B cell (primary cell): ENCODE measurements around the gene SLC25A21. TPM values are rescaled to one million over a fixed set of nuclear protein-coding genes. Genes with fewer than 3 reads are reported as not detected.

Experiments
- ATAC-seq: fragments of 200-7000 bp; cut with Tn5 transposase; one replicate; pipeline ENCODE4 v1.10.0; 2021; ENCODE audit warnings: low read depth, mild to moderate bottlenecking, moderate number of reproducible peaks, moderate library complexity
- CTCF ChIA-PET: fragments of 350-600 bp; sonication (Branson Sonifier 250); formaldehyde crosslinking; loops from one replicate; lab custom pipeline; 2021; ENCODE audit warnings: antibody characterized with exemption, inconsistent platforms; lab: Charles Lee
- POLR2A ChIA-PET: fragments of 350-600 bp; sonication (Branson Sonifier 250); formaldehyde crosslinking; loops from one replicate; lab custom pipeline; 2021; ENCODE audit warnings: antibody characterized with exemption; lab: Charles Lee
- DNase-seq: peaks from one replicate; pipeline ENCODE4 v3.0.0; 2013
- H2AFZ ChIP-seq: 2 replicates; pipeline ENCODE4 v1.6.1; 2012; ENCODE audit warnings: mild to moderate bottlenecking, low read depth, low read length; ENCODE audit not compliant: insufficient read depth, poor library complexity, severe bottlenecking
- H3K27ac ChIP-seq, 2 donors: 1 replicate in 1 of 2; 2 replicates in 1 of 2; pipeline ENCODE4 v1.5.1; 2012 to 2013; ENCODE audit warnings: low read length in 2 of 2, mild to moderate bottlenecking in 2 of 2, moderate library complexity in 1 of 2
- H3K27me3 ChIP-seq, 4 experiments: fragments of 200-600 bp in 1 of 4; sonication (generic) in 1 of 4; replicated peaks in 1 of 4; 1 replicate in 2 of 4; 2 replicates in 2 of 4; pipeline versions ENCODE4 v1.6.1 to v1.7.0; 2013 to 2016; ENCODE audit warnings: low read length in 3 of 4, mild to moderate bottlenecking in 2 of 4, mixed read lengths in 1 of 4, moderate library complexity in 1 of 4; ENCODE audit not compliant: insufficient read depth in 4 of 4, control insufficient read depth in 3 of 4; ENCODE audit errors: control extremely low read depth in 1 of 4
- H3K36me3 ChIP-seq, 2 experiments: replicated peaks in 1 of 2; 1 replicate in 1 of 2; 2 replicates in 1 of 2; pipeline versions ENCODE4 v1.6.1 to v1.7.1; 2013; ENCODE audit warnings: low read length in 1 of 2; ENCODE audit not compliant: insufficient read depth in 2 of 2, control insufficient read depth in 1 of 2; ENCODE audit errors: control extremely low read depth in 1 of 2, extremely low read depth in 1 of 2
- H3K4me1 ChIP-seq, 2 donors: fragments of 200-600 bp in 1 of 2; sonication (generic) in 1 of 2; 1 replicate in 1 of 2; 2 replicates in 1 of 2; pipeline versions ENCODE4 v1.5.1 to v1.6.1; 2013 to 2017; ENCODE audit warnings: low read length in 2 of 2; ENCODE audit not compliant: control insufficient read depth in 2 of 2, insufficient read depth in 2 of 2
- H3K4me2 ChIP-seq: replicated peaks from 2 replicates; pipeline ENCODE3; 2012; ENCODE audit warnings: mild to moderate bottlenecking, low read depth, low read length; ENCODE audit not compliant: poor library complexity, severe bottlenecking
- H3K4me3 ChIP-seq, 5 experiments: fragments of 200-600 bp in 1 of 5; sonication (generic) in 1 of 5; 1 replicate in 3 of 5; 2 replicates in 2 of 5; pipeline versions ENCODE4 v1.5.1 to v1.7.0; 2011 to 2016; ENCODE audit warnings: low read length in 4 of 5, mild to moderate bottlenecking in 4 of 5, low read depth in 2 of 5, control low read depth in 1 of 5, moderate library complexity in 1 of 5; ENCODE audit not compliant: insufficient read depth in 1 of 5; ENCODE audit errors: control extremely low read depth in 1 of 5, extremely low read depth in 1 of 5
- H3K79me2 ChIP-seq: fragments of 200-600 bp; sonication (generic); one replicate; pipeline ENCODE4 v1.6.0; 2016; ENCODE audit warnings: low read length; ENCODE audit not compliant: control insufficient read depth, insufficient read depth
- H3K9ac ChIP-seq: fragments of 200-600 bp; sonication (generic); 2 replicates; pipeline ENCODE4 v1.6.1; 2017; ENCODE audit warnings: mild to moderate bottlenecking, low read length, moderate library complexity
- H3K9me3 ChIP-seq, 3 donors: one replicate each; pipeline versions ENCODE4 v1.6.1 to v1.7.1; 2013; ENCODE audit warnings: low read length in 2 of 3; ENCODE audit not compliant: control insufficient read depth in 2 of 3, insufficient read depth in 1 of 3; ENCODE audit errors: control extremely low read depth in 1 of 3
- H4K20me1 ChIP-seq: 2 replicates; pipeline ENCODE4 v1.6.0; 2012; ENCODE audit warnings: mild to moderate bottlenecking, low read length; ENCODE audit not compliant: insufficient read depth, control insufficient read depth, poor library complexity, severe bottlenecking
- H3K27ac Mint-ChIP-seq: one replicate; pipeline ENCODE4 v1.8.0; 2021; ENCODE audit warnings: mixed read lengths
- H3K27me3 Mint-ChIP-seq: one replicate; pipeline ENCODE4 v1.8.0; 2021; ENCODE audit warnings: mixed read lengths
- H3K4me1 Mint-ChIP-seq: one replicate; pipeline ENCODE4 v1.8.0; 2021; ENCODE audit warnings: mixed read lengths
- H3K4me3 Mint-ChIP-seq: one replicate; pipeline ENCODE4 v1.8.0; 2021; ENCODE audit warnings: mixed read lengths
- H3K9me3 Mint-ChIP-seq: one replicate; pipeline ENCODE4 v1.8.0; 2022; ENCODE audit warnings: mixed read lengths; ENCODE audit not compliant: insufficient read depth
- CTCF ChIP-seq: fragments of 200-600 bp; IDR thresholded peaks from one replicate; pipeline ENCODE4 v1.8.0; 2022; ENCODE audit warnings: antibody characterized with exemption, mild to moderate bottlenecking
- EZH2 ChIP-seq: IDR thresholded peaks from 2 replicates; pipeline ENCODE4 v1.6.1; 2012; ENCODE audit warnings: borderline replicate concordance, low read depth, mild to moderate bottlenecking, moderate library complexity, low read length; ENCODE audit not compliant: insufficient read depth, poor library complexity, severe bottlenecking
- WGBS: methylation state at CpG from one replicate; pipeline ENCODE4 v1.1.5; 2013; ENCODE audit warnings: missing lambda C conversion rate; ENCODE audit not compliant: insufficient coverage; 5-methylcytosine and 5-hydroxymethylcytosine counted together
- intact Hi-C: fragments of 100-400 bp; cut with micrococcal nuclease; formaldehyde crosslinking; loops from one replicate; pipeline ENCODE4 v1.10.0; 2022
- polyA plus RNA-seq: library from polyadenylated mRNA; depleted of rRNA; stranded (reverse); fragments of >200 nt; gene quantifications from 2 replicates; pipeline ENCODE4 v1.2.3, GENCODE V29; 2012
- total RNA-seq, 2 donors: library from RNA; stranded (reverse); fragments of 120-200 nt in 1 of 2; gene quantifications; 1 replicate in 1 of 2; 2 replicates in 1 of 2; pipeline versions ENCODE4 v1.2.3 to v1.2.4, GENCODE V29; 2013 to 2022

The SLC25A21 gene
- total and polyA plus RNA-seq, 2 donors (not counting 1 experiment from before 2014, with no cell fraction given), result not detected

- DNase-seq (no peak), ATAC-seq (no peak)
- Mint-ChIP-seq H3K27ac (no peak overlapping the region), H3K9me3 (no peaks in the 10 kb centered on the region), H3K27me3 (no peaks in the 10 kb centered on the region), H3K4me3 (no peak overlapping the region), H3K4me1 (no peaks in the 10 kb centered on the region)
- Histone ChIP-seq H3K27ac (no peak overlapping the region), H2AFZ (no peak overlapping the region), H3K9me3 (no peaks in the 10 kb centered on the region), H3K4me3 (no peak overlapping the region), H3K27me3 (no peaks in the 10 kb centered on the region), H4K20me1 (no peaks in the 10 kb centered on the region), H3K4me1 (no peaks in the 10 kb centered on the region), H3K9ac (no peak overlapping the region), H3K36me3 (no peaks in the 10 kb centered on the region), H3K4me2 (no peak overlapping the region), H3K79me2 (no peaks in the 10 kb centered on the region)
- CTCF ChIA-PET, result no interaction called here
- POLR2A ChIA-PET, result no interaction called here
- intact Hi-C loops, result no loop called here
- TF ChIP-seq EZH2 (no peak), CTCF (no peak)
- 74% methylated on average over 4 of the region's 9 CpGs for WGBS
Observed at GRCh38 chr14:37088356-37089215, 83.8 kb downstream of the SLC25A21 start.

- H3K27ac ChIP-seq, result no peak overlapping the region
- no peaks in the 10 kb centered on the region for H3K4me1 ChIP-seq
- Mint-ChIP-seq H3K4me3 (no peak overlapping the region), H3K27ac (no peak overlapping the region), H3K9me3 (no peaks in the 10 kb centered on the region), H3K27me3 (no peaks in the 10 kb centered on the region), H3K4me1 (no peaks in the 10 kb centered on the region)
- POLR2A ChIA-PET, result no interaction called here
- H3K9ac ChIP-seq, result no peak overlapping the region
- WGBS, result no CpG with 5 or more reads among the region's 3 CpGs
- H2AFZ ChIP-seq, result no peak overlapping the region
- H3K27me3 ChIP-seq, result no peaks in the 10 kb centered on the region
- no peaks in the 10 kb centered on the region for H3K79me2 ChIP-seq
- intact Hi-C loops, result no loop called here
- no peak for TF ChIP-seq EZH2
- no peak for TF ChIP-seq CTCF
- no peak overlapping the region for H3K4me3 ChIP-seq
- no peak overlapping the region for H3K4me2 ChIP-seq
- H3K36me3 ChIP-seq, result no peaks in the 10 kb centered on the region
- DNase-seq (no peak), ATAC-seq (no peak)
- no peaks in the 10 kb centered on the region for H4K20me1 ChIP-seq
- no peaks in the 10 kb centered on the region for H3K9me3 ChIP-seq
- CTCF ChIA-PET, result no interaction called here
Observed at GRCh38 chr14:37087520-37087919, 84.9 kb downstream of the SLC25A21 start.
